ENCODE data around the gene VAPB.

VAPB gene

GRCh38 chr20:58497076-58497641 is 108.1 kb downstream of the VAPB start:
- Histone ChIP-seq H3K27ac (no peak overlapping the region), H3K4me3 (no peak overlapping the region), H3K36me3 (ENCODE audit: insufficient read depth, low read length) (no peaks in the 10 kb centered on the region), H3K9me3 (ENCODE audit: low read depth, low read length) (no peaks in the 10 kb centered on the region), H3K9ac (ENCODE audit: insufficient read length) (no peak overlapping the region)
- DNase-seq (ENCODE audit: low read depth, low spot score), result no peak
- no peak for TF ChIP-seq EZH2 (IDR thresholded peaks at IDR 0.05)
- no peak for TF ChIP-seq FOXP2 (optimal IDR thresholded peaks at IDR 0.05; ENCODE audit: control extremely low read depth, extremely low read length, insufficient read depth)
- TF ChIP-seq POLR2AphosphoS5 (IDR thresholded peaks at IDR 0.05; ENCODE audit: borderline replicate concordance, low read depth, low read length), result no peak

- H3K9me3 ChIP-seq (ENCODE audit: low read depth, low read length), result no peaks in the 10 kb centered on the region
- no peak for TF ChIP-seq POLR2AphosphoS5 (IDR thresholded peaks at IDR 0.05; ENCODE audit: borderline replicate concordance, low read depth, low read length)
- no peak for TF ChIP-seq FOXP2 (optimal IDR thresholded peaks at IDR 0.05; ENCODE audit: control extremely low read depth, extremely low read length, insufficient read depth)
- no peak for TF ChIP-seq EZH2 (IDR thresholded peaks at IDR 0.05)
- DNase-seq (ENCODE audit: low read depth, low spot score), result no peak
- no peaks in the 10 kb centered on the region for H3K36me3 ChIP-seq (ENCODE audit: insufficient read depth, low read length)
- H3K27ac ChIP-seq, result no peak overlapping the region
- H3K9ac ChIP-seq (ENCODE audit: insufficient read length), result no peak overlapping the region
- H3K4me3 ChIP-seq, result no peak overlapping the region
Measured at GRCh38 chr20:58497724-58498469, 108.9 kb downstream of the VAPB start.

- H3K4me3 ChIP-seq, result no peak overlapping the region
- H3K27ac ChIP-seq, result no peak overlapping the region
- no peaks in the 10 kb centered on the region for H3K36me3 ChIP-seq (ENCODE audit: insufficient read depth, low read length)
- DNase-seq (ENCODE audit: low read depth, low spot score), result no peak
- TF ChIP-seq EZH2 (IDR thresholded peaks at IDR 0.05) (no peak), FOXP2 (optimal IDR thresholded peaks at IDR 0.05; ENCODE audit: control extremely low read depth, extremely low read length, insufficient read depth) (no peak), POLR2AphosphoS5 (IDR thresholded peaks at IDR 0.05; ENCODE audit: borderline replicate concordance, low read depth, low read length) (no peak)
- no peaks in the 10 kb centered on the region for H3K9me3 ChIP-seq (ENCODE audit: low read depth, low read length)
- no peak overlapping the region for H3K9ac ChIP-seq (ENCODE audit: insufficient read length)
Measured at GRCh38 chr20:58498470-58499068, 109.5 kb downstream of the VAPB start.

GRCh38 chr20:58500256-58500655 is 111.2 kb downstream of the VAPB start:
- TF ChIP-seq FOXP2 (optimal IDR thresholded peaks at IDR 0.05; ENCODE audit: control extremely low read depth, extremely low read length, insufficient read depth) (no peak), EZH2 (IDR thresholded peaks at IDR 0.05) (no peak), POLR2AphosphoS5 (IDR thresholded peaks at IDR 0.05; ENCODE audit: borderline replicate concordance, low read depth, low read length) (no peak)
- Histone ChIP-seq H3K9me3 (ENCODE audit: low read depth, low read length) (no peaks in the 10 kb centered on the region), H3K9ac (ENCODE audit: insufficient read length) (no peak overlapping the region), H3K4me3 (no peak overlapping the region), H3K36me3 (ENCODE audit: insufficient read depth, low read length) (no peaks in the 10 kb centered on the region), H3K27ac (no peak overlapping the region)
- no peak for DNase-seq (ENCODE audit: low read depth, low spot score)

Measured in SK-N-MC (cell line).